ENCODE results near the gene ITGA8. TPM values are rescaled to one million over a fixed set of nuclear protein-coding genes. Genes with fewer than 3 reads are reported as not detected.
"Not testable (repeated sequence)": the region's sequence is repeated elsewhere in the genome, so short reads cannot be mapped to it uniquely, and the experiment has no call there.

ITGA8 gene
- total RNA-seq, 2 experiments from 2014 or later, result not detected

DNA sequence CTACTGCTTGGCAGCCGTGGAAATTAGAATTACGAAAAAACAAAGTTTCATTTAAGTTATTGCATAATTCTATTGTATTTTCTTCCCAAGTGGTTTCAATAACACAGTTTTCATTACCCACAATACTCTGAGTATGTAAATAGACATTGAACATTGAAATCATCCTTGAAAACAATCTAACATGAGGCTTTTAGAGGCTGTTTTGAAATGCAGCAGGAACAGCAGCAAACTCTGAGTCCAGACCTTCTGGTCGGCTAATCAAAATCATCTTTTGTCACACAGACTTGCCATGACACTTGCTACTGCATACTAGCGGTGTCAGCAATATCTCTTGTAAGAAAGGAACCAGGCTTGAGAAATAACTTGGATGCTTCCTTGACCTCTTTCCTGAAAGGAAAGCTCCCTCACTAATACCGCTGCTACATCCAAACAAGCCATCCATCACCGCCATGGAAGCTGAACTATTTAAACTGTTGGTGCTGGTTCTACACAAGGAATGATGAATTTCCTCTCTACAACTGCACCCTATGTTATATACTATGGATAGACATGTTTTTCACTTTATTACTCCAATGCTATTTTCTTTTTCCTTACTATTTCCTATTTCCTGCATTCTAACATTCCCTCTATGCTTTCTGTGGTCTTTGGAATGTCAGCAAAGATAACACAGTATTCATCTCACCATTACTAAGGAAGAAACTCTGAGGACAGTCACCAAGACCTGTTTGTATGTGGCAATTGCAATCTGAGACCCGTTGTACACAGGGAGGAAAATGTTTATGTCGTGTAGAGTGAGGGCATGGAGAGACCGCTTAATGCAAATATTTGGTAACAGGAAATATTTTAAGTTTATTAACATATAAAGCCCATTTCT is 130.8 kb downstream of the ITGA8 start:
- no peak overlapping the region for H3K4me3 Mint-ChIP-seq
- H3K27me3 Mint-ChIP-seq (ENCODE audit: low read depth), result no peaks in the 10 kb centered on the region
- no peaks in the 10 kb centered on the region for H3K4me1 Mint-ChIP-seq (ENCODE audit: low read depth)
- H3K27ac Mint-ChIP-seq, result no peak overlapping the region
- POLR2A ChIA-PET, result no interaction called here
- H3K9me3 Mint-ChIP-seq (ENCODE audit: insufficient read depth), result no peaks in the 10 kb centered on the region
- CTCF ChIA-PET, result no interaction called here
- DNase-seq (no peak), ATAC-seq (no peak)
- H3K36me3 Mint-ChIP-seq (ENCODE audit: low read depth), result no peaks in the 10 kb centered on the region

DNA sequence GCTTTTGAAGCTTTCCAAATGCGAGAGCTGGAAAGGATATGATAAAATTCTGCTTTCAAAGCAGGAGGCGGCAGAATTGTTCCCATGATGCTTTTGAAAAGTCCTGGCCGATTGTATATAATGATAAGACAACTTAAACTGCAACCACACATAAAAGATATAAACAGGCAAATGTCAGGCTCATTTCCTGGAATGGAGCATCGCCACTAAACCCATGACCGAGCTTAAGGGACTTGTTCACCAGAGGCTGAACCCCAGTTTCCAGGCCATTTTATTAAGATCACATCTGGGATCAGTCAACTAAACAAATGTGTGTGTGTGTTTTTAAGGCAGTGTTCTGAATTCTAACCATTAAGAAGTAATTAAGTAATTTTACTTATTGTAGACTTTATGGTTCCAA is 131.6 kb downstream of the ITGA8 start:
- H3K27ac Mint-ChIP-seq, result no peak overlapping the region
- CTCF ChIA-PET, result no interaction called here

DNA sequence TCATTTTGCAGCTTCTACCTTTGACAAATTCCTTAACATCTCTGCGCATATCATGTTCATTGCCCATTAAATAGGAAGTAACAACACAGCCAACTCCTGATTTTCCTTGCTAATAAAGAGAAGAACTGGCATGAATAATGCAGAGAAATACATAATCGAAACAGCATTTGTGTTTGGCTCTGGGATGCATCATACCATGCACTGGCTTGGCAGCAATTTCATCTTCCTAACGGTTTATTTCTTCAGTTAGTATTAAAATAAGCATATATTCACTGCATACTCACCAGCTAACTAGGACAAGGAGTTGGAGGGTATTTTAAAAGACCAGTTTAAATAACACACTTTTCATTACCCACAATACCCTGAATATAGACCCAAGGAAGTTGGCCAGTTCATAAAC is 132.5 kb downstream of the ITGA8 start:
- no peaks in the 10 kb centered on the region for H3K9me3 Mint-ChIP-seq (ENCODE audit: insufficient read depth)
- H3K4me1 Mint-ChIP-seq (ENCODE audit: low read depth), result no peaks in the 10 kb centered on the region
- H3K27me3 Mint-ChIP-seq (ENCODE audit: low read depth), result no peaks in the 10 kb centered on the region
- no peak for ATAC-seq
- H3K4me3 Mint-ChIP-seq, result no peak overlapping the region
- H3K36me3 Mint-ChIP-seq (ENCODE audit: low read depth), result no peaks in the 10 kb centered on the region
- no peak for DNase-seq
- H3K27ac Mint-ChIP-seq, result no peak overlapping the region
- CTCF ChIA-PET, result no interaction called here
- POLR2A ChIA-PET, result no interaction called here

More for the DNA sequence above, 131.6 kb downstream of the ITGA8 start:
- no peaks in the 10 kb centered on the region for H3K36me3 Mint-ChIP-seq (ENCODE audit: low read depth)
- POLR2A ChIA-PET, result no interaction called here
- no peak overlapping the region for H3K4me3 Mint-ChIP-seq
- no peaks in the 10 kb centered on the region for H3K27me3 Mint-ChIP-seq (ENCODE audit: low read depth)
- DNase-seq (no peak), ATAC-seq (no peak)
- H3K4me1 Mint-ChIP-seq (ENCODE audit: low read depth), result no peaks in the 10 kb centered on the region
- no peaks in the 10 kb centered on the region for H3K9me3 Mint-ChIP-seq (ENCODE audit: insufficient read depth)

DNA sequence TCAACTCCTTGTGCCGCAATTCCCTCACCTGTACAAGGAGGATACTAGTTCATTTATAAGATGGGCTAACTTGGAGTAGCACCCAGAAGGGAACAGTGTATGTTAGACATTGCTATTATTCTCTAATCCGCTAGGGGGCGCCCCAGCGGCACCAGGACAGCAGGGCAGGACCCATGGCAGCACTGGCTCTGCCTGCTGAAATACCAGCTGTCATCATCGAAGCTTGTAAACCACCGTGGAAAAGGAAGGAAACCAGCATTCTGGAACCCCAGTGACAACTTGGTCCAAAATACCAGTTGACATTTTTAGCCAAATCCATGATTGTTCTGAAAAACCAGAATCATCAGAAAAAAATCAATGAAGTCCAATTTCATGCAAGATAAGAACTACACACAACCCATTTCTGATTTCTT is 134.4 kb downstream of the ITGA8 start:
- no peaks in the 10 kb centered on the region for H3K4me1 Mint-ChIP-seq (ENCODE audit: low read depth)
- DNase-seq, result peak; percentile 48
- POLR2A ChIA-PET, result no interaction called here
- H3K27me3 Mint-ChIP-seq (ENCODE audit: low read depth), result no peaks in the 10 kb centered on the region
- H3K36me3 Mint-ChIP-seq (ENCODE audit: low read depth), result no peaks in the 10 kb centered on the region
- ATAC-seq, result peak; percentile 78
- H3K4me3 Mint-ChIP-seq, result no peak overlapping the region
- no peaks in the 10 kb centered on the region for H3K9me3 Mint-ChIP-seq (ENCODE audit: insufficient read depth)
- CTCF ChIA-PET, result interaction anchor here (1.4 kb wide), 1 partner anchor 12 kb away, joined by 5 read pairs; no protein-coding TSS in a partner anchor
- no peak overlapping the region for H3K27ac Mint-ChIP-seq

- CTCF ChIA-PET; H3K4me1 Mint-ChIP-seq (ENCODE audit: low read depth): not testable (repeated sequence)
Observed at GRCh38 chr10:15582972-15583371, 136.8 kb downstream of the ITGA8 start.

DNA sequence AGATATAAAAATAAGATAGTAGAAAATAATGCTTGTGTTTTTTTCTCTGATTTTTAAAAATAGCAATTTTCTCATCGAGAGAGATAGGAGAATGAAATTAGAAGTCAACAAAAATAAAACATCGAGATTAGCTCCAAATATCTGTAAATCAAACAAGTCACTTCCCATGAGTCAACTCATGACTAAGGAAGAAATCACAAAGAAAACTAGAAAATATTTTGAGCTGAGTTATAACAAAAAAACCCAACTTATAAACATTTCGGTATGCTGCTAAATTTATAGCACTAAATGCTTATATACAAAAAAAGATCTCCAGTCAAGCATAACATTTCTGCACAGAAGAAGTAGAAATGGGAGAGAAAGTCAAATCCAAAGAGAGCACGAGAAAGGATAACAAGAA is 140.1 kb downstream of the ITGA8 start:
- ATAC-seq (no peak), DNase-seq (no peak)
- Mint-ChIP-seq H3K36me3 (ENCODE audit: low read depth) (no peaks in the 10 kb centered on the region), H3K9me3 (ENCODE audit: insufficient read depth) (no peaks in the 10 kb centered on the region), H3K27me3 (ENCODE audit: low read depth) (no peaks in the 10 kb centered on the region), H3K4me3 (no peak overlapping the region), H3K27ac (no peak overlapping the region), H3K4me1 (ENCODE audit: low read depth) (no peaks in the 10 kb centered on the region)
- POLR2A ChIA-PET, result no interaction called here
- CTCF ChIA-PET, result no interaction called here

More at GRCh38 chr10:15582972-15583371, 136.8 kb downstream of the ITGA8 start:
- DNase-seq; H3K27ac Mint-ChIP-seq; H3K27me3 Mint-ChIP-seq (ENCODE audit: low read depth); ATAC-seq; H3K4me3 Mint-ChIP-seq; POLR2A ChIA-PET; H3K9me3 Mint-ChIP-seq (ENCODE audit: insufficient read depth); H3K36me3 Mint-ChIP-seq (ENCODE audit: low read depth): not testable (repeated sequence)

DNA sequence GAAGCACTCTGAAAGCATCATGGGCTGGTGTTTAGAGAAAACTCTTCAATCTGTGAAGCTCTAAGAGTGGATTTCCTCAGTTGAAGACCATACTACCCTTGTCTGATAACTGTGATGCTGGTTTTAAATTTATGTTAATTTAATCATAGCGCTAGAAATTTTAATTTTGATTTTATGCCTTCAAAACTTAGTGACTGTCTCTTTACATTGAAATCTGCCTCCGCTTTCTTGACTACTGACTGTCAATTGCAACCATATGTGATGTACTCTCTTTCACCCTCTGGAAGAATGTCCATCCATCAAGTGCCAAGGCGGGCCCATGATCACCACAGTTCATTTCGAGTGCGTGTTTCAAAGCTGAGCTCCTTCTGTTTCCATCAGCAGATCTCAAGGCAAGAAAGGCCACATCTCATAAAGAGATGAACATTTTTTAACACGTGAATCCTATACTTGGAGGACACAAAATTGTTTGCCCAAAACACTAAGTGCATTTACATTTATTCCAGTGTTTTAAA is 147.1 kb downstream of the ITGA8 start:
- ChIA-PET POLR2A (no interaction called here), CTCF (no interaction called here)
- no peak overlapping the region for H3K4me3 Mint-ChIP-seq
- no peaks in the 10 kb centered on the region for H3K4me1 Mint-ChIP-seq (ENCODE audit: low read depth)
- peaks cover 2% of the 10 kb centered on the region for H3K27me3 Mint-ChIP-seq (ENCODE audit: low read depth)
- DNase-seq (no peak), ATAC-seq (no peak)
- H3K36me3 Mint-ChIP-seq (ENCODE audit: low read depth), result no peaks in the 10 kb centered on the region
- no peak overlapping the region for H3K27ac Mint-ChIP-seq
- H3K9me3 Mint-ChIP-seq (ENCODE audit: insufficient read depth), result no peaks in the 10 kb centered on the region

- ChIA-PET CTCF (no interaction called here), POLR2A (no interaction called here)
- Mint-ChIP-seq H3K4me3 (no peak overlapping the region), H3K4me1 (ENCODE audit: low read depth) (no peaks in the 10 kb centered on the region), H3K27me3 (ENCODE audit: low read depth) (peaks cover 2% of the 10 kb centered on the region), H3K9me3 (ENCODE audit: insufficient read depth) (no peaks in the 10 kb centered on the region), H3K27ac (no peak overlapping the region), H3K36me3 (ENCODE audit: low read depth) (no peaks in the 10 kb centered on the region)
- DNase-seq (no peak), ATAC-seq (no peak)
Observed at GRCh38 chr10:15571575-15571974, 148.1 kb downstream of the ITGA8 start.

DNA sequence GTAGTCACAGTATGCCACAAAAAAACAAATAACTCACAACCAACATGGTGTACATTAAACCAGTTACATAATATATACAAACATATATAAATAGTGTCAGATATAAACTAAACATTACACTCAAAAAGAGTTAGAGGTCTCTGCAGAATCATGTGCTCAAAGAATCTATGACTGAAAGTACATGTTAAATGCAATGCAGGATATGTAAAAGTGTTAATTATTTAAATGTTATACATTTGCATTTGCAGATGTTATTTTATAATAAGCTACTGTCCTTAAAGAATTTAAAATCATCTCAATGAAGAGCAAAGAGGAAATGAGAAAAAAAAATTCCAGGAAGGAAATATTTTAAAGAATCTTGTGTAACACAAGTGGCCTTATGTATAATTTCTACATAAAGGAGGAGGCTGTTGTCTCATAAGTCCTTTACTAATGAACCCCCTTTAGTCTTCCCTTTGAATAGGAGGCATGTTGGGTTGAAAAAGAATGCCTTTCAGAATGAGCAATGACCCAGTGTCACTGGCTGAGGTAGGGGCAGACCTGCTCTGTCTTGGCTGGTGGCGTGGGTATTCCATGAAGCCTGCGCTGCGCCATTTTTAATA is 148.9 kb downstream of the ITGA8 start:
- CTCF ChIA-PET, result no interaction called here
- H3K36me3 Mint-ChIP-seq (ENCODE audit: low read depth), result no peaks in the 10 kb centered on the region
- no peak for ATAC-seq
- H3K4me3 Mint-ChIP-seq, result no peak overlapping the region
- no peaks in the 10 kb centered on the region for H3K4me1 Mint-ChIP-seq (ENCODE audit: low read depth)
- H3K27me3 Mint-ChIP-seq (ENCODE audit: low read depth), result peaks cover 2% of the 10 kb centered on the region
- no peak for DNase-seq
- no peak overlapping the region for H3K27ac Mint-ChIP-seq
- H3K9me3 Mint-ChIP-seq (ENCODE audit: insufficient read depth), result no peaks in the 10 kb centered on the region
- POLR2A ChIA-PET, result no interaction called here

DNA sequence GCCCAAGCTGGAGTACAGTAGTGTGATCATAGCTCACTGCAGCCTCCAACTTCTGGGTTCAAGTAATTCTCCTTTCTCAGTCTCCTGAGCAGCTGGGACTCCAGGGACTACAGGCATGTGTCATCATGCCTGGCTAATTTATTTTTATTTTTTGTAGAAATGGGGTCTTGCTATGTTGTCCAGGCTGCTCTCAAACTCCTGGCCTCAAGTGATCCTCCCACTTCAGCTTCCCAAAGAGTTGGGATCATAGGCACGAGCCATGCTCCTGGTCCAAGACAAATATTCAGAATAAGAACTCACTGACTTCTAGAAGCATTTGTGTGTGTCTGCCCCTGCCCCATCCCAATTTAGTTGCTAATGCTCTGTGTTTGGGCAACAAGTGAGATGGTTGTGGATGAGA is 151.8 kb downstream of the ITGA8 start:
- Mint-ChIP-seq H3K27me3 (ENCODE audit: low read depth) (peaks cover 2% of the 10 kb centered on the region), H3K4me1 (ENCODE audit: low read depth) (no peaks in the 10 kb centered on the region), H3K4me3 (no peak overlapping the region), H3K27ac (no peak overlapping the region), H3K36me3 (ENCODE audit: low read depth) (no peaks in the 10 kb centered on the region), H3K9me3 (ENCODE audit: insufficient read depth) (no peaks in the 10 kb centered on the region)
- ChIA-PET CTCF (no interaction called here), POLR2A (no interaction called here)
- DNase-seq, result no peak
- ATAC-seq, result no peak

- Mint-ChIP-seq H3K9me3 (ENCODE audit: insufficient read depth) (no peaks in the 10 kb centered on the region), H3K27ac (no peak overlapping the region), H3K36me3 (ENCODE audit: low read depth) (no peaks in the 10 kb centered on the region), H3K4me3 (no peak overlapping the region), H3K27me3 (ENCODE audit: low read depth) (peaks cover 4% of the 10 kb centered on the region), H3K4me1 (ENCODE audit: low read depth) (no peaks in the 10 kb centered on the region)
- ATAC-seq (no peak), DNase-seq (no peak)
- CTCF ChIA-PET, result no interaction called here
- POLR2A ChIA-PET, result no interaction called here
Observed at GRCh38 chr10:15563246-15563645, 156.5 kb downstream of the ITGA8 start.

DNA sequence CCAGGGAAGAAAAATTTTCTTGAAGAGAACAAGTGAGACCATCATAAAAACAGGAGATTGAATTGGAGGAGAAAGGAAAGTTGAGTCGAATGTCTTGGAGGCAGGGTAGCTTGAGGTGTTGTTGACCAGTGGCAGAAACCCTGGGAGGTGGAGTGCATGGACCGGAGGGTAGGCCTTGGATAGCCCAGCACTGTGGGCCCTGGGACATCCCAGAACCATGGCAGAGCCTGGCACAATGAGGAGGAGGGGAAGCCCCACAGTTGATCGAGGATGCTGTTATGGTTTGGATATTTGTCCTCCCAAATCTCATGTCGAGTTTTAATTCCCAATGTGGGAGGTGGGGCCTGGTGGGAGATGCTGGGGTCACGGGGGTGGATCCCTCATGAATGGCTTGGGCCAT is 157.1 kb downstream of the ITGA8 start:
- ChIA-PET CTCF (no interaction called here), POLR2A (no interaction called here)
- Mint-ChIP-seq H3K9me3 (ENCODE audit: insufficient read depth) (no peaks in the 10 kb centered on the region), H3K27ac (no peak overlapping the region), H3K36me3 (ENCODE audit: low read depth) (no peaks in the 10 kb centered on the region), H3K4me1 (ENCODE audit: low read depth) (no peaks in the 10 kb centered on the region), H3K4me3 (no peak overlapping the region), H3K27me3 (ENCODE audit: low read depth) (peaks cover 4% of the 10 kb centered on the region)
- ATAC-seq (no peak), DNase-seq (no peak)

Measured in activated CD8-positive, alpha-beta T cell treated with anti-CD3 and anti-CD28 coated beads, Interleukin-2, amount 10 ng/mL, durations not matched to agents 7 days and 5 days (primary cell).